ENCODE results near the gene YES1. TPM values are rescaled to one million over a fixed set of nuclear protein-coding genes. Genes with fewer than 3 reads are reported as not detected.
"Not testable (repeated sequence)": the region's sequence is repeated elsewhere in the genome, so short reads cannot be mapped to it uniquely, and the experiment has no call there.

YES1 gene
- total RNA-seq, 1 experiment from 2014 or later, result 61.2 TPM

DNA sequence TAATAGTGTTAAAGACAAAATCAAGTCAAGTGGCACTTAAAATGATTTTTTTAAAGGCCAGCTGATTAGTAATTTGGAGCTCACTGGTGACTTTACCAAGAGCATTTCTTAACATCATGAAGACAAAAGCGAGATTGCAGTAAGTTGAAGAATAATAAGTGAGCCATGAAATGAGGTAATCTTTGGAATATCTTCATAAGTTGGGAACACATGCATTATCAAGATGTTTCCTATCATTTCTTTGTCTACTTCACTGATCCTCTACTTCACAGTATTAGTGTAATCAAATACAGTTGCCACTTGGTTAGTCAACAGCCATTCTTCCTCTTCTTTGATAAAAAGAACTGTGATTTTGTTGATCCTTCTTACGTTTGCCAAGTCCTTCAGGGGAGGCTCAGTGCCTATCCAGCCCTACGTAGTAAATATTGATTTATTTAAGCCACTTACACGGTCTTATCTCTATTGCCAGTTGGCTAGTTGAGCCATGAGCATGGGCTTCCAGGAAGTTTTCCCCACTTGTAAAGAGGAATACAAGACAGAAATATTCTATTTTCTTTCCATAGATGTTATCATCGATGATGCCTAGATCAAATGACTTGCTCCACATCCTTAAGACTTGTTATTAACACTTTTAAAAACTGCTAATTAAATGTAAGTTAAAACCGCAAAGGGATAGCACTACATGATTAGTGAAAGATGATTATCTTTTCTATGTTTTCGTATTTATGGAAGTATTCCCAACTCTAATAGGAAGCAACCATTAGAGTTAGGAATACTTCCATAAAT, 46.1 kb downstream of the YES1 start:
- CTCF ChIA-PET, result no interaction called here
- no TSS peak for BruUV-seq (replicated peaks)
- TF ChIP-seq, protein P1, sequence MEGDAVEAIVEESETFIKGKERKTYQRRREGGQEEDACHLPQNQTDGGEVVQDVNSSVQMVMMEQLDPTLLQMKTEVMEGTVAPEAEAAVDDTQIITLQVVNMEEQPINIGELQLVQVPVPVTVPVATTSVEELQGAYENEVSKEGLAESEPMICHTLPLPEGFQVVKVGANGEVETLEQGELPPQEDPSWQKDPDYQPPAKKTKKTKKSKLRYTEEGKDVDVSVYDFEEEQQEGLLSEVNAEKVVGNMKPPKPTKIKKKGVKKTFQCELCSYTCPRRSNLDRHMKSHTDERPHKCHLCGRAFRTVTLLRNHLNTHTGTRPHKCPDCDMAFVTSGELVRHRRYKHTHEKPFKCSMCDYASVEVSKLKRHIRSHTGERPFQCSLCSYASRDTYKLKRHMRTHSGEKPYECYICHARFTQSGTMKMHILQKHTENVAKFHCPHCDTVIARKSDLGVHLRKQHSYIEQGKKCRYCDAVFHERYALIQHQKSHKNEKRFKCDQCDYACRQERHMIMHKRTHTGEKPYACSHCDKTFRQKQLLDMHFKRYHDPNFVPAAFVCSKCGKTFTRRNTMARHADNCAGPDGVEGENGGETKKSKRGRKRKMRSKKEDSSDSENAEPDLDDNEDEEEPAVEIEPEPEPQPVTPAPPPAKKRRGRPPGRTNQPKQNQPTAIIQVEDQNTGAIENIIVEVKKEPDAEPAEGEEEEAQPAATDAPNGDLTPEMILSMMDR (IDR thresholded peaks at IDR 0.05; ENCODE audit: unreplicated experiment), result no peak
- H3K27ac Mint-ChIP-seq (ENCODE audit: unreplicated experiment), result no peak overlapping the region
- no peaks in the 10 kb centered on the region for H3K27me3 Mint-ChIP-seq (ENCODE audit: unreplicated experiment)
- no peaks in the 10 kb centered on the region for H3K9me3 Mint-ChIP-seq (ENCODE audit: low read depth, unreplicated experiment)
- H3K4me3 Mint-ChIP-seq (ENCODE audit: low read depth, unreplicated experiment), result no peak overlapping the region
- peaks cover 8% of the 10 kb centered on the region for H3K4me1 Mint-ChIP-seq (ENCODE audit: low read depth, unreplicated experiment)
- no peak for DNase-seq
- intact Hi-C loops (cut with micrococcal nuclease; ENCODE audit: unreplicated experiment), result no loop called here
- no peaks in the 10 kb centered on the region for H3K36me3 Mint-ChIP-seq (ENCODE audit: insufficient read depth, unreplicated experiment)

DNA sequence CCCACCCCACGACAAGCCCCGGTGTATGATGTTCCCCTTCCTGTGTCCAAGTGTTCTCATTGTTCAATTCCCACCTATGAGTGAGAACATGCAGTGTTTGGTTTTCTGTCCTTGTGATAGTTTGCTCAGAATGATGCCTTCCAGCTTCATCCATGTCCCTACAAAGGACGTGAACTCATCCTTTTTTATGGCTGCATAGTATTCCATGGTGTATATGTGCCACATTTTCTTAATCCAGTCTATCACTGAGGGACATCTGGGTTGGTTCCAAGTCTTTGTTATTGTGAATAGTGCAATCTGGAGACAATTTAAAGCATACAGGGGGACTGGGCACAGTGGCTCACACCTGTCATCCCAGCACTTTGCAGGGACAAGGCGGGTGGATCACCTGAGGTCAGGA, 52.2 kb downstream of the YES1 start:
- not testable (repeated sequence) for BruUV-seq (replicated peaks)

DNA sequence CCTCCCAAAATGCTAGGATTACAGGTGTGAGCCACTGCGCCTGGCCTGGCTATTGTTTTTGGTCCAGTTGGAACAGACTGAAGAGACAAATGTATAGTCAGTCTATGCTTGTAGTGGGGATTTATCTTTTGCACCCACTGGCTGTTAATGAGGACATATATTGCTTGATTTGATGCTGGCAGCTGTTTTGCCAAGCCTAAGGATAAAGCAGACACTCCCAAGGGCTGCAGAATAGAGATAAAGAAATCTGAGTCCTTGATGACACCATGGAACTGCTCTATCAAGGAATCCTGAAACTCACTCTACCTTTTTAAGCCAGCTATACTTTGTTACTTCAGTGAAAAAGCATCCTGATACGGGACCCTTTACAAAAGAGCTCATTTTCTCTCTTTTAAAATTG, 56.5 kb downstream of the YES1 start:
- peaks cover 4% of the 10 kb centered on the region for H3K36me3 Mint-ChIP-seq (ENCODE audit: insufficient read depth, unreplicated experiment)
- H3K27ac Mint-ChIP-seq (ENCODE audit: unreplicated experiment), result no peak overlapping the region
- no peaks in the 10 kb centered on the region for H3K27me3 Mint-ChIP-seq (ENCODE audit: unreplicated experiment)
- H3K4me1 Mint-ChIP-seq (ENCODE audit: low read depth, unreplicated experiment), result peaks cover 6% of the 10 kb centered on the region
- no peak overlapping the region for H3K4me3 Mint-ChIP-seq (ENCODE audit: low read depth, unreplicated experiment)
- BruUV-seq (replicated peaks), result TSS peak; percentile 25
- intact Hi-C loops (cut with micrococcal nuclease; ENCODE audit: unreplicated experiment), result no loop called here
- DNase-seq, result no peak
- CTCF ChIA-PET, result no interaction called here
- H3K9me3 Mint-ChIP-seq (ENCODE audit: low read depth, unreplicated experiment), result no peaks in the 10 kb centered on the region
- TF ChIP-seq, protein P1 (IDR thresholded peaks at IDR 0.05; ENCODE audit: unreplicated experiment), result no peak

More for the DNA sequence above, 52.2 kb downstream of the YES1 start:
- H3K36me3 Mint-ChIP-seq (ENCODE audit: insufficient read depth, unreplicated experiment); H3K4me1 Mint-ChIP-seq (ENCODE audit: low read depth, unreplicated experiment); H3K27me3 Mint-ChIP-seq (ENCODE audit: unreplicated experiment); H3K9me3 Mint-ChIP-seq (ENCODE audit: low read depth, unreplicated experiment); CTCF ChIA-PET; H3K27ac Mint-ChIP-seq (ENCODE audit: unreplicated experiment); DNase-seq; intact Hi-C loops (cut with micrococcal nuclease; ENCODE audit: unreplicated experiment); H3K4me3 Mint-ChIP-seq (ENCODE audit: low read depth, unreplicated experiment): not testable (repeated sequence)

DNA sequence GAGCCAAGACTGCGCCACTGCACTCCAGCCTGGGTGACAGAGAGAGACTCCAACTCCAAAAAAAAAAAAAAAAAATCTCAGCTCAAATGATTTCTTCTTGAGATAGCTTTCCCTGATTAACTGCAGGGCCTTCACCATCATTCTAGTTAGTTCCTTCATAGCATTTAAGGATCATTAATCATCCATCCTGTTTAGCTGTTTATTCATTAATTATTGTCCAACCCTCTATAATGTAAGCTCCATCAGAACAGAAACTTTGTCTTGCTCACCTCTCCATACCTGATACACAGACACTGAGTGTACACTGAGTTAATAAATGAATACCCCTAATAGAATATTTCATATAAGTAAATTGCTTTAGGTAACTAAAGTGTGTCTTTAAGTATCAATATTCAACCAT, 57.4 kb downstream of the YES1 start:
- no peaks in the 10 kb centered on the region for H3K27me3 Mint-ChIP-seq (ENCODE audit: unreplicated experiment)
- TF ChIP-seq, protein P1 (IDR thresholded peaks at IDR 0.05; ENCODE audit: unreplicated experiment), result no peak
- H3K27ac Mint-ChIP-seq (ENCODE audit: unreplicated experiment), result no peak overlapping the region
- no peak for DNase-seq
- intact Hi-C loops (cut with micrococcal nuclease; ENCODE audit: unreplicated experiment), result loop anchor here (5.0 kb wide), 1 partner anchor 53 kb away; no protein-coding TSS in a partner anchor
- peaks cover 7% of the 10 kb centered on the region for H3K36me3 Mint-ChIP-seq (ENCODE audit: insufficient read depth, unreplicated experiment)
- H3K9me3 Mint-ChIP-seq (ENCODE audit: low read depth, unreplicated experiment), result no peaks in the 10 kb centered on the region
- H3K4me3 Mint-ChIP-seq (ENCODE audit: low read depth, unreplicated experiment), result no peak overlapping the region
- H3K4me1 Mint-ChIP-seq (ENCODE audit: low read depth, unreplicated experiment), result peaks cover 6% of the 10 kb centered on the region
- CTCF ChIA-PET, result interaction anchor here (0.6 kb wide), 2 partner anchors 8 to 470 kb away, joined by 3 read pairs; no protein-coding TSS in a partner anchor
- BruUV-seq (replicated peaks), result no TSS peak

DNA sequence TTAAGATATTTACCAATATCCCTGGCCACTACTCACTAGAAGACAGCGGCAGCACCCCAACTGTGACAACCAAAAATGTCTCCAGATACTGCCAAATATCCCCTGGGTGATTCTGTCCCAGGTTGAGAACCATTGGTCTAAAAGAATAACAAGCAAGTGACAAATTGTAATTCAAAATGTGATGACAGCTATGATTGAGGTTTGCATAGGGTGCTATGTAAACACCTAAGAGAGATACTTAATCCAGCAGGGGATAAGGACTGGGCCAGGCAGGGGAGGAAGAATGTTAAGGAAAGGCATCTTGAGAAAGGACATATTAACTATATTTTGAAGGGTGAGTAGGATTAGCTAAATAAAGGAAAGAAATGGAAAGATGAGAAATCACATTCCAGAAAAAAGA, 61.6 kb downstream of the YES1 start:
- no peaks in the 10 kb centered on the region for H3K9me3 Mint-ChIP-seq (ENCODE audit: low read depth, unreplicated experiment)
- peaks cover 17% of the 10 kb centered on the region for H3K36me3 Mint-ChIP-seq (ENCODE audit: insufficient read depth, unreplicated experiment)
- intact Hi-C loops (cut with micrococcal nuclease; ENCODE audit: unreplicated experiment), result loop anchor here (5.0 kb wide), 1 partner anchor 57 kb away; no protein-coding TSS in a partner anchor
- no peak overlapping the region for H3K27ac Mint-ChIP-seq (ENCODE audit: unreplicated experiment)
- TF ChIP-seq, protein P1 (IDR thresholded peaks at IDR 0.05; ENCODE audit: unreplicated experiment), result no peak
- H3K27me3 Mint-ChIP-seq (ENCODE audit: unreplicated experiment), result no peaks in the 10 kb centered on the region
- no peak for DNase-seq
- peaks cover 6% of the 10 kb centered on the region for H3K4me1 Mint-ChIP-seq (ENCODE audit: low read depth, unreplicated experiment)
- BruUV-seq (replicated peaks), result no TSS peak
- CTCF ChIA-PET, result interaction anchor here (0.6 kb wide), 1 partner anchor 186 kb away, joined by 3 read pairs; no protein-coding TSS in a partner anchor
- no peak overlapping the region for H3K4me3 Mint-ChIP-seq (ENCODE audit: low read depth, unreplicated experiment)

All from Calu3 (cell line).